Activated naive CD4-positive, alpha-beta T cell treated with Interleukin-2 at 50 U/mL for 16 hours (primary cell): ENCODE results near the gene PAQR7.

Experiments
- DNase-seq: peaks from one replicate; pipeline ENCODE4 v3.0.0-alpha.2; 2020

PAQR7 gene

DNA sequence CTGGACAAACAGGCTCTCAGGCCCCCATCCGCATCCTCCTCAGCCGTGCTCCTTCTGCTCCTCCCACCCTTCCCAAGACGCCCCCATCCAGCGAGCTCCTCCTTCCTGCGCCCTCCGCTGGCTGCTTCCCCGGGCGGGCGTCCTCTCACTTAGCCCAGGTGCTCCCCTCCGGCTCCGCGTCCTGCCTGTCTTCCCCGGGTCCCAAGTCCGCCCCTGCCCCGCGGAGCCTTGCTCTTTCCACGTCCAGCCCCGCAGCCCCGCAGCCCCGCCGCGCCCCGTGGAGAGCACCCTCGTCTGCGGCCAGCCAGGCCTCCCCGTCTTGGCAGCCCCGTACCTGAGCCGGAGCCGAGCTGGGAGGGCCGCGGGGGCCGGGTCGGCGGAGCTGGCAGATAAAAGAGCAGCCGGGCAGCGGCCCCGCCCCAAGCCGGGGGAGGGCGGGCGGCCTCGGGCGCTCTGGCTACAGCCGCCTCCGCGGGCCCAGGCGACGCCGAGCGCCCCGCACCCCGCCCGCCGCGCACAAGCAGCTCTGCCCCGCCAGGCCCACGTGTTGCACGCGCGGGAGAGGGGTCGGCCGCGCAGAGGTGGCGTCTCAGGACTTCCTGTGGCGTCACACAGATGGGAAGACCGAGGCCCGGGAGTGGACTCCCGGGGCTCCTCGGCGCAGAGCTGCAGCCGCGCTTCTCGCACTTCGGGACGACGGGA lies at the start of gene PAQR7:
PAQR7 (minus strand) TSS at position 555 of the 702 bp plus-strand sequence. CDS start 11,869 bp downstream, outside the sequence.
- peak; percentile 66 for DNase-seq

DNA sequence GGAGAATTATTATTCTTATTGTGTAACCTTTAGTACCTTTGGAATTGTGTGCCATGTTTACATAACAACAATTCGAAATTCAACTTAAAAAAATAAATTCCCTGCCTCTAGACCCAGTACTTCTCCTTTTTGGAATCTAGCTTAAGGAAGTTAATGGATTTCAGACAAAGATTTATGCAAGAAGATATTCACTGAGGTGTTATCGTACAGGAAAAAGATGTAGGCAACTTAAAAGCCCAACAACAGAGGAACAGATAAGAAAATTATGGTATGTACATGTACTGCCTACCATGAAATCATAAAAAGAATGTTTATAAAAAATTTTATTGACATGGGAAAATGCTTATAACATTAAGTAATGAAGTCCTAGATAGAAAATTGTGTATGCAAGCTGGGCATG lies 48.9 kb upstream of the PAQR7 start:
- no peak for DNase-seq

DNA sequence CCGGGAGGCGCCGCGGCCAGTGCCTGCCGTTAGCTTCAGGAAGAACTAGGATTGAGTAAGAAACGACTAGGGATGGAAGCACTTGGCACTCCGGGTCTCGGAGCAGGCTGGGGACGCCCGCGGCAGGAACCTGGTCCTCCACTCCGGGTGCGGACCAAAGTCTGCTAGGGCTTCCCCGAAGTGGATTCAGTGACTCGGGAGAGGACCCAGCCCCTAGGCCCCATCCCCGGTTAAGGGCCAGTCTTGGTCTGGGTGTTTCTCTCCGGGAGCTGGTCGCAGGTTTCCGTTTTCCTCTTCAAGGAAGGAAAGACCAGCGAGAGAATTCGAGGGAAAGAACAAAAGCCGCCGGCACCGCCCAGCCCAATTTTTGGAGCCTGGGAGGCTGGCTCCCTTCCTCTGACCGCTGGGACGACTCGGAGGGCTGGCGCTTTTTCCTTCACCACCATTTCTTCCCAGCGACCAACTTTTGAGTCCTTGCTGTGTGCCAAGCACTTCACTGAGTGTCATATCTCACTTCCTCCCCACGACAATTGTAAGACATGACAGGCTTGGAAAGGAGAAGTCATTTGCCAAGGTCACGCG lies 47.6 kb upstream of the PAQR7 start:
- DNase-seq: no peak

GRCh38 chr1:25922056-25922970 lies 46.8 kb upstream of the PAQR7 start:
- DNase-seq: peak; percentile 45

DNA sequence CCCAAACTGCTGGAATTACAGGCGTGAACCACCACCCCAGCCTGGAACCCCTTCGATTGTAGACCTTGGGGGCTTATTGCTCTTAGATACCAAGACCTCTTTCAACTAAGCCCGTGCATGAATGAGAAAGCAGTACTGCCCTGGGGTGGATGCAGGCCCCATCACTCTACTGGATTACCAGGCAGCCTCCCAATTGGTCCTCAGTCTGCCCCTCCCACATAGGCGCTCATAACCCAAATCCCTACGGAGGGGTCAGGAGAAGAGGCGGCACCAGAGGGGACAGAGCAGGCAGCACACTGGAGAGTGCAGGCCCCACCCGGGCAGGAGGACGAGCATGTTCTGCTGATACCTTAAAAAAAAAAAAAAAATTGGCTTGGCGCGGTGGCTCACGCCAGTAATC lies 43.1 kb upstream of the PAQR7 start:
- DNase-seq: no peak

GRCh38 chr1:25917996-25918395 lies 42.5 kb upstream of the PAQR7 start:
- no peak for DNase-seq

GRCh38 chr1:25916460-25916859 lies 41.0 kb upstream of the PAQR7 start:
- DNase-seq: no peak

DNA sequence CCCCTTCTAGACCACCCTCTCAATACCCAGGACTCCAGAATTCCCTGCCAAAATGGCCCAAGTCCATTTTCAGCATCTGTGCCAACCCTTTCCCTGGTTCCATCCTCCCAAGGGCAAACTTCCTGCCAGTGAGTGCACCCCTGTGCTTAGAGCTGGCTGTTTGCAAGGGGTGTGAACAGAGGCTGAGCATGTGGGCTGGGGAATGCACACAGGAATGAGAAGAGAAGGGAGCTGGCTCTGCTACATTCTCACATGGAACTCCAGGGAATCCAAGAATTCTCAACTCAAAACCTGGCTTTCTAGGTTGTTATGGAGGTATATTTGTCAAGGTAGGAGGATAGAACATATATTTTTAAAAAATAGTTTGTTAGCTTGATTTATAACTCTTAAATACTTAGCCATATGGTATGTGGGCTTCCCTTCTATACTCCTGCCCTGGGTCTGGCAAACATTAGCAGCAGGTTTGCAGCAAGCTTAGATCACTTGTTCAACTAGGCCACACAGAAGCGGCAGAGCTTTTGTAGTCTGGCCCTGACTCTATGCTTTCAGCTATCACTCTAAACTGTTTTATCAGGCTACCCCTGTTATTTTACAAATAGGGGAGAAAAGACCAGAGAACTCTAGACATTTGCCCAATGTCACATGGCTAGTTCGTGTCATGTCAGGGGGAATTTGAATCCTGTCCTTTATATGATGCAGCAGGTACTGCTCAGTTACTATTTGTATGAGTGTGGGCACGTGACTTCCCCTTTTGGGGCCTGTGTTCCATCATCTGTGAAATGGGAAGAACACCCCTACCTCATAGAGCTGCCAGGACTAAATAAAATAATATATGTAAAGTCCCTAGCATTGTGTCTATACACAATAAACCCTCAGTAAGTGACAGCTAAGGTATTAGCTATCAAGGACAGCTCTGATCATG lies 38.8 kb upstream of the PAQR7 start:
- DNase-seq: no peak

- no peak for DNase-seq
Measured at GRCh38 chr1:25913206-25913605, 37.7 kb upstream of the PAQR7 start.

- DNase-seq: no peak
Measured at GRCh38 chr1:25912076-25912831, 36.7 kb upstream of the PAQR7 start.

- DNase-seq: no peak
Measured at GRCh38 chr1:25911162-25911561, 35.7 kb upstream of the PAQR7 start.

DNA sequence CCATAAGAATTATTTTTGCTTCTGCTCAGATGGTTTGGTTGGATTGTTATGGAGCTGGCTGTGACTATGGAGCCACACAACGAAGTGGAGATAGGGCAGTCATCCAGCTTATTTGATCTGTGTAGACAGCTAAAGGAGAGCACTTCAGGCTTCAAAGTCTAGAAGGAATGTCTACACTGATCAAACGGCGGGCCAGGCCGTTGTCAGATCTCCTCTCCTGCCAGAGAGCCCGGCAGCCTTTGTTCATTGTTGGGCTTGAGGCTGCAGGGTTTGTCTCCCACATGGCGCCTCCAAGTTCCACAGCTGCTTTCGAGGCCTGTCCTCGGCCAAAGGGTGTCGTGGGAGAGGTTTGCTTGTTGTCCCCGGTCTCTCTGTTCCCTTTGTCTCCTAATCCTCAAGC lies 33.5 kb upstream of the PAQR7 start:
- DNase-seq: no peak

GRCh38 chr1:25908161-25908560 lies 32.7 kb upstream of the PAQR7 start:
- DNase-seq: no peak

- DNase-seq: no peak
Measured at GRCh38 chr1:25907601-25908000, 32.1 kb upstream of the PAQR7 start.

DNA sequence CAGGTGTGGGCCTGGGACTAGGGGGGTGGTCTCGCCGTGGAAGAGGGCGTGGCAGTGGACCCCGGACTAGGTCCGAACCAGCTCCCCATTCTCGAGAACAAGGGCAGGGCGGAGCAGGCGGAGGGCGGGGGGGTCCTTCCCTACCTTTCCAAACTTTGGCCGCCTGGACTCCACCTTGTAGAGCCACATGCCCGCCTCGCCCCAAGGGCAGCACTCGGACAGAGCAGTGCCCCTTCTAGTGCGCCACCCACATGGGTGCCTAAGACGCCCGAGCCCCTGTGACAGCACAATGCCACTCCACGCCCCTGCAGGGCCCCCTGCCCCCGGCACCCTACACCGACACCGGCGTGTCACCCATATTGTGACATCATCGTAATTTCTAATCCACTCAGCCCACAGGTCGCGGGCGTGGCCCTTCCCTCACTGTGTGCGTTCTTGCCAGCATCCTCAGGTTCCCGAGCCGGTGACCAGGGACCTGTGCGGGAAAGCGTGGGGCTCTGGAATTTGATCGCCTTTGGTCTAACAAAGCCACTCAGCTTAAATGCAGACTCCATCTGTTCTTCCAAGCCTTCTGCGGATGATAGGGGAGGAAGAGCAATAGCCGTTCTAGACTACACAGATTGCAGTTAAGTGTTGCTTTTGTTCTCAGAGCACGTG lies 31.3 kb upstream of the PAQR7 start:
- peak; percentile 37 for DNase-seq

GRCh38 chr1:25905680-25906643 lies 30.5 kb upstream of the PAQR7 start, which contains the start of gene STMN1:
Gene STMN1, minus strand, starts transcription at chr1:25906419. Its CDS starts 1,743 bp downstream, at chr1:25904676.
- peak; percentile 88 for DNase-seq

DNA sequence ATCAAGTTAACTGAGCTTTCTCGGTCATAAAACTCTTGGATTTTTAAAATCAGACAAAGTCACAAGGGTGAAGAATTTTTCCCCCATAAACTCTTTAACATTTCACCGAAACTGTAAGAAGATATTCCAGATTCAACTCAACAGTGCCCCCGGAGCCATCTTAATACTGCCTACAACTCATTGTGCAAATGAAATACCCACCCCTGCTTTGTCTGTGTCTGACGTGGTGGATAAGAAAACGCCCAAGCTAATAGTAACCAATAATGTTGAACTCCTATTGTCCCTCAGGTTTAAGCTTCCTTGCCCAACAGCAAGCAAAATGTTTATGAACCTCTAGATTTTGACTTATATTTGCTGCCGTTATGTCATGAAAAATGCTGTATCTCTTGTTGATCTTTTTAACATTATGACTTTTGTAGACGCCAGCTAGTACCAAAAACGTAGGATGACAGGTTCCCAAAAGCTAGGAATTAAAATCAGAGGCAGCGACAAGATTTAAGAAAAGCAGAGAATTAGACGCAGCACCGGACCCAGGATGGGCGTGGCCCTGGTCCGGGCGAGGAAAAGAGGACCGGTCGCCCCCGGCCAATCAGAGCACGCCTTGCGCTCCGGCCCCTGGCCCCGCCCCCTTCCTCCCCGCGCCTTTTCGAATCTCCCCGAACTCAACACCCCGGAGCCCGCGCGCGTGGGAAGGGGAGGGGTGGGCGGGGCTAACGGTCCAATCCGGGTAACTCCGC lies 29.6 kb upstream of the PAQR7 start:
- peak; percentile 90 for DNase-seq

- DNase-seq: no peak
Measured at GRCh38 chr1:25903986-25904385, 28.5 kb upstream of the PAQR7 start.

DNA sequence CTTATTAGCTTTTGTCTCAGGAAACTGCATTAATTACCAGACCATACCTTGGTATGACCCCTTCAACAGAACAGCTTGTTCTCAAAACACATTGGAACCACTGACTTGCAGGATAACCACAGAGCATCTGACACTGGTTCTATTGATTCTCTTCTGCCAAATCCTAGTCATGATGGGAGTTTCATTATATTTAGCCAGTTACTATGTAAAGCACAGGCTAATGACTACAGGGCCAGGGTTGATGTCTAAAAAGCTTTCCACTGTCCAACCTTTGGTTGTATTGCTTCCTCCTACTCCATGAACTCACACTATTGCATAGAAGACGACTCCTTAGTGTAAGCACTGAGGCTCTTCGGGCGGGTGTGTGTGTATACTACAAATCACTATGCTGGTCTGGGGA lies 27.0 kb upstream of the PAQR7 start:
- DNase-seq: no peak
